Effector memory CD8-positive, alpha-beta T cell (primary cell): ENCODE results near the gene NEK4.

Source experiments
- ATAC-seq: fragments of 150-1000 bp; cut with Tn5 transposase; replicated peaks from 2 replicates; pipeline ENCODE4 v1.10.0; 2021; ENCODE audit warnings: mild to moderate bottlenecking, moderate library complexity
- DNase-seq, 3 experiments: peaks; one replicate each; pipeline ENCODE4 v3.0.0; 2021
- H3K27ac Mint-ChIP-seq, 2 donors: one replicate each; pipeline ENCODE4 v1.8.0; 2022; ENCODE audit warnings: mild to moderate bottlenecking in 2 of 2, mixed read lengths in 2 of 2, moderate library complexity in 2 of 2
- H3K27me3 Mint-ChIP-seq, 2 donors: one replicate each; pipeline ENCODE4 v1.8.0; 2022; ENCODE audit warnings: mixed read lengths in 2 of 2
- H3K36me3 Mint-ChIP-seq: one replicate; pipeline ENCODE4 v1.8.0; 2022; ENCODE audit warnings: mild to moderate bottlenecking, moderate library complexity, mixed read lengths; ENCODE audit not compliant: insufficient read depth
- H3K4me1 Mint-ChIP-seq, 2 donors: one replicate each; pipeline ENCODE4 v1.8.0; 2022; ENCODE audit warnings: low read depth in 2 of 2, mixed read lengths in 2 of 2
- H3K4me3 Mint-ChIP-seq, 2 donors: one replicate each; pipeline ENCODE4 v1.8.0; 2022; ENCODE audit warnings: mild to moderate bottlenecking in 2 of 2, mixed read lengths in 2 of 2, moderate library complexity in 2 of 2
- H3K9me3 Mint-ChIP-seq, 2 donors: one replicate each; pipeline ENCODE4 v1.8.0; 2022; ENCODE audit warnings: mixed read lengths in 2 of 2

NEK4 gene

DNA sequence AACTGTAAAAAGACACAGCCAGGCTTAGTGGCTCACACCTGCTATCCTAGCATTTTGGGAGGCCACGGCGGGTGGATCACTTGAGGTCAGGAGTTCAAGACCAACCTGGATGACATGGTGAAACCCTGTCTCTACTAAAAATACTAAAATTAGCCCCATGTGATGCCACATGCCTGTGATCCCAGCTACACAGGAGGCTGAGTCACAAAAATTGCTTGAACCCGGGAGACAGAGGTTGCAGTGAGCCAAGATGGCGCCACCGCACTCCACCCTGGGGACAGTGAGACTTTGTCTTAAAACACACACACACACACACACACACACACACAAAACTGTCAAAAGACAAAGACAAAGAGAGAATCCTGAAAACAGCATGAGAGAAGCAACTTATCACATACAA, 46.8 kb downstream of the NEK4 start:
- DNase-seq (no peak), ATAC-seq (no peak)
- H3K36me3 Mint-ChIP-seq: peaks cover 12% of the 10 kb centered on the region
- H3K27me3 Mint-ChIP-seq: no peaks in the 10 kb centered on the region
- H3K9me3 Mint-ChIP-seq: peaks cover 0 to 2% of the 10 kb centered on the region in 2 donors
- no peak overlapping the region for H3K4me3 Mint-ChIP-seq
- no peaks in the 10 kb centered on the region for H3K4me1 Mint-ChIP-seq
- H3K27ac Mint-ChIP-seq: no peak overlapping the region

DNA sequence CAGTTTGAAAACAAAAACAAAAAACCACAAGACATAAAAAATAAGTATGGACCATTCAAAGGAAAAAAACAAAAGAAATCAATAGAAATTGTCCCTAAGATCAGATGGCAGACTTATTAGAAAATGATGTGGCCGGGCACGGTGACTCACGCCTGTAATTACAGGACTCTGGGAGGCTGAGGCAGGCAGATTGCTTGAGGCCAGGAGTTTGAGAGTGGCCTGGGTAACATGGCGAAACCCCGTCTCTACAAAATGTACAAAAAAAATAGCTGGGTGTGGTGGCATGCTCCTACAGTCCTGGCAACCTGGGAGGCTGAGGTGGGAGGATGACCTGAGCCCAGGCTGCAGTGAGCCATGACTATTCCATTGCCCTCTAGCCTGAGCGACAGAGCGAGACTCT, 48.2 kb downstream of the NEK4 start:
- Mint-ChIP-seq H3K9me3 (peaks cover 0 to 2% of the 10 kb centered on the region in 2 donors), H3K36me3 (peaks cover 16% of the 10 kb centered on the region), H3K27me3 (no peaks in the 10 kb centered on the region), H3K27ac (no peak overlapping the region), H3K4me3 (no peak overlapping the region), H3K4me1 (no peaks in the 10 kb centered on the region)
- no peak for DNase-seq
- no peak for ATAC-seq

DNA sequence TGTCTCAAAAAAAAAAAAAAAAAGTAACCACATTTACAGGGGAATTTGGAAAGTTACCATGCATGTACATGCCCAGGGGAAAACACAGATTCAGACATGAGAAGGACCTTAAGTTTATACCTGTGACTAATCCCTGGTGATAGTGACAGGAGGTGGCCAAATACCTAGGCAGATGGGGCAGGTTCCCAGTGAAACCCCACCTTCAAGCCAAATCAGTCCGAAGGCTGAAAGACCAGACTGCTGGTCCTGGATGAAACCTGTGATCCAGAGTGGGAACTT, 49.1 kb downstream of the NEK4 start:
- Mint-ChIP-seq H3K36me3 (peaks cover 18% of the 10 kb centered on the region), H3K9me3 (peaks cover 0 to 2% of the 10 kb centered on the region in 2 donors), H3K4me1 (no peaks in the 10 kb centered on the region), H3K27ac (no peak overlapping the region), H3K27me3 (no peaks in the 10 kb centered on the region), H3K4me3 (no peak overlapping the region)
- ATAC-seq (no peak), DNase-seq (no peak)

DNA sequence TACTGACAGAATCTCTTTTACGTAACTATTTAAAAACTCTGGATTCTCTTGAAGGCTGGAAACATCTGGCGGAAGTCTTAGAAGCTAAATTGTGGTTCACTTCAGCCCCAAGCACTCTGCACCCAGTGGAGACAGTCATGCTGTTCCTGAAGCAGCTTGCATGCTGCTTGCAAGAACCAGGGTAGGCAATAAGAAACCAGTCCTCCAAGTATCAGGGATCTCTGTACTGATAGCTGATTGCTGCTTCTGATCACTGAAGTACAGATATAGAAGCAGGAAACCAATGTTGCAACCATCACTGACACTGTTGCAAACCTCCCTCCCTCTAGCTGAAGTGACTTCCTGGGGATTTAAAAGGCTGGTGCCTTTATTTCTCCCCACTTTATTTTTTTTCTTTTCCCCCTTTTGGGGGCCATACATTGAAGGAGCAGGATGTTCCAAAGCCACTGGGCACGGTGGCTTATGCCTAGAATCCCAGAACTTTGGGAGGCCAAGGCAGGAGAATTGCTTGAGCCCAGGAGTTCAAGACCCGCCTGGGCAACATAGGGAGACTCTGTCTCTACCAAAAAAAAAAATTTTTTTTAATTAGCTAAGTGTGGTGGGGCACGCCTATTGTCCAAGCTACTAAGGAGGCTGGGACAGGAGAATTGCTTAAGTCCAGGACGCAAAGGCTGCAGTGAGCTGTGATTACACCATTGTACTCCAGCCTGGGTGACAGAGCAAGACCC, 49.6 kb downstream of the NEK4 start:
- Mint-ChIP-seq H3K27ac (peak overlapping the region in 1 of 2 donors; percentile 25), H3K4me3 (peak overlapping the region in 1 of 2 donors; percentile 20), H3K36me3 (peaks cover 21% of the 10 kb centered on the region), H3K4me1 (no peaks in the 10 kb centered on the region), H3K9me3 (peaks cover 0 to 2% of the 10 kb centered on the region in 2 donors), H3K27me3 (no peaks in the 10 kb centered on the region)
- DNase-seq (no peak), ATAC-seq (no peak)

DNA sequence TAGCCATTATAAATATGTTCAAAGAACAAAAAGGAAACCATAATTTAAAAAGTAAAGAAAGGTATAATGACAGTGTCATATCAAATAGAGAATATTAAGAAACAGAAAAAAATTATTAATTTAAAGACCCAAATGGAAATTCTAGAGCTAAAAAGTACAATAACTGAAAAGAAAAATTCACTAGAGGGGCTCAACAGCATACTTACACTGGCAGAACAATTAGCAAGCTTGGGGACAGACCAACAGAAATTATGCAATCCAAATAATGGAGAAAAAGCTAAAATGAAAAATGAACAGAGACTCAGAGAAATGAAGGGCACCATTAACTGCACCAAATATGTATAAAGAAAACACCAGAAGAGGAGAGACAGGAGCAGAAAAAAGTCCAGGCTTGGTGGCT, 51.1 kb downstream of the NEK4 start:
- H3K36me3 Mint-ChIP-seq: peaks cover 21% of the 10 kb centered on the region
- no peak for DNase-seq
- peak overlapping the region in 1 of 2 donors; percentile 29 for H3K27ac Mint-ChIP-seq
- H3K4me3 Mint-ChIP-seq: no peak overlapping the region
- no peaks in the 10 kb centered on the region for H3K4me1 Mint-ChIP-seq
- H3K9me3 Mint-ChIP-seq: peaks cover 0 to 2% of the 10 kb centered on the region in 2 donors
- H3K27me3 Mint-ChIP-seq: no peaks in the 10 kb centered on the region
- no peak for ATAC-seq

DNA sequence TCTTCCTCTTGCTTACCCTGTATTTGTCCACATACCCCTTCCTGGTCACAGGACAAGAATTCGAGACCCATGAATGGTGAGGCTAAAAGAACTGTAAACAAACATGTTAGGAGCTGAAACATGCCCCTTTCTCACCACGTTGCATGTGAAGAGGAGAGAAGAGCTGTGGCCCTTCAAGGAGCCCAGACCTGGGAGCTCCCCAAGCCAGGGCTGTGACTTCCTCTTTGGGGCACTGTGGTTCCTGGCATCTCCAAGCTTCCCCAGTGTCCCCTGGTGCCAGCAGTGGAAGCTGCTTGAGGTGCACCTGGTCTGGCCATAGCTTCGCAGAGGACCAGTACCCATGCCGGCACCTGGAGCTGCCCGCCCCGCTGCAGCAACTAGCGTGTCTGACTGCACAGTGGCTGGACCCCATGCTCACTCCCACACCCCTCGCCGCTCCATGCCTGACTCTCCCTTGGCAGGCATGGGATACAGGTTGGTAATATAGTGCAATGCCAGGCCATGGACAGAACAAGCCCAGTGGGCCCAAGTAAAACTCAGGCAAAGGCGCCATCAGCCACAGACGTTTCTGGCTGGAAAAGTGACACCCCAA, 54.9 kb downstream of the NEK4 start:
- ATAC-seq (no peak), DNase-seq (no peak)
- H3K9me3 Mint-ChIP-seq: peaks cover 0 to 2% of the 10 kb centered on the region in 2 donors
- H3K4me3 Mint-ChIP-seq: no peak overlapping the region
- peaks cover 17% of the 10 kb centered on the region for H3K36me3 Mint-ChIP-seq
- H3K27ac Mint-ChIP-seq: no peak overlapping the region
- H3K4me1 Mint-ChIP-seq: no peaks in the 10 kb centered on the region
- H3K27me3 Mint-ChIP-seq: no peaks in the 10 kb centered on the region

DNA sequence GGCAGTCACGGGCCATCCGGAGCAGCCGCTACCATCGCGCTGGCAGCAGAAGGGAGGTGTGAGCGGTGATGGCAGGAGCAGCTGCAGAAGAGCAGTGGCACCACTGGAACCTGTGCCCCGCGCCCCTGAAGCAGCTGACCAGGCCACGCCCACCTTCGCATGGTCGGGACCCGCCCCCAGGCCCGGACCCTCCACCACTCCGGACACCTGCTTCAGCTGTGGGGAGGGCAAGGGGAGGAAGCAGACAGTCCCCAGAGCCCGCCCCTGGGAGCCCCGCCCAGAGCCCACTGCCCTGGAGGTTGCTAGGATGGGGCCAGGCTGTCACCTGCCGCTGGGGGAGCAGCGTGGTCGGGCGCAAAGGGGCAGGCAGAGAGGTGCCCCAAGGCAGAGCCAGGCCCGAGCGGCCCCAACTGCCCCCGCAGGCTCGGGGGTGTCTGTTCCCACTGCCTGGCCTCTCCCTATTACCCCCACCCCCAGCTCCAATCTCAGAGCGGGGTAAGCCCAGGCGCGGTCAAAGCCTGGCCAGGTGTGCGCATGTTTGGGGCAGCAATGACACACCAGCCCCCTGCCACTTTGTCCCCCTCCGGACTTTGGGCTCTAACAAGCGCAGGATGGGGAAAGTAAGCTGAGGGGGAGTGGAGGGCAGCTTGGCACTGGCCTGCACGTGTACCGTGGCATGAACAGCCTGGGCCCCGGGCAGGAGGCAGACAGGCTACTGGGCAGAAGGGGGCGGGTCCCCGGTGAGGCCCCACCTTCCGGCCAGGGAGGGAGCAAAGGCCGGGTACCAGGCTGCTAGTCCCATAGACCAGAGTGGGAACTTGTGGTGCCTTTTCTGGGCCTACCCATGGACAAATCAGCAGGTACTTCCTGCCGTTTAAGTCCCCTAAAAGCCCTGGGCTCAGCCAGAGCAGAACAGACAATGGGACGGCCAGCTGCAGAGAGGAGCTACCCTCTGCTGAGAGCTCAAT, 56.1 kb downstream of the NEK4 start:
- DNase-seq: no peak
- Mint-ChIP-seq H3K9me3 (peaks cover 0 to under 1% of the 10 kb centered on the region in 2 donors), H3K36me3 (peaks cover 29% of the 10 kb centered on the region), H3K27me3 (no peaks in the 10 kb centered on the region), H3K4me3 (no peak overlapping the region), H3K4me1 (no peaks in the 10 kb centered on the region), H3K27ac (no peak overlapping the region)
- ATAC-seq: no peak

DNA sequence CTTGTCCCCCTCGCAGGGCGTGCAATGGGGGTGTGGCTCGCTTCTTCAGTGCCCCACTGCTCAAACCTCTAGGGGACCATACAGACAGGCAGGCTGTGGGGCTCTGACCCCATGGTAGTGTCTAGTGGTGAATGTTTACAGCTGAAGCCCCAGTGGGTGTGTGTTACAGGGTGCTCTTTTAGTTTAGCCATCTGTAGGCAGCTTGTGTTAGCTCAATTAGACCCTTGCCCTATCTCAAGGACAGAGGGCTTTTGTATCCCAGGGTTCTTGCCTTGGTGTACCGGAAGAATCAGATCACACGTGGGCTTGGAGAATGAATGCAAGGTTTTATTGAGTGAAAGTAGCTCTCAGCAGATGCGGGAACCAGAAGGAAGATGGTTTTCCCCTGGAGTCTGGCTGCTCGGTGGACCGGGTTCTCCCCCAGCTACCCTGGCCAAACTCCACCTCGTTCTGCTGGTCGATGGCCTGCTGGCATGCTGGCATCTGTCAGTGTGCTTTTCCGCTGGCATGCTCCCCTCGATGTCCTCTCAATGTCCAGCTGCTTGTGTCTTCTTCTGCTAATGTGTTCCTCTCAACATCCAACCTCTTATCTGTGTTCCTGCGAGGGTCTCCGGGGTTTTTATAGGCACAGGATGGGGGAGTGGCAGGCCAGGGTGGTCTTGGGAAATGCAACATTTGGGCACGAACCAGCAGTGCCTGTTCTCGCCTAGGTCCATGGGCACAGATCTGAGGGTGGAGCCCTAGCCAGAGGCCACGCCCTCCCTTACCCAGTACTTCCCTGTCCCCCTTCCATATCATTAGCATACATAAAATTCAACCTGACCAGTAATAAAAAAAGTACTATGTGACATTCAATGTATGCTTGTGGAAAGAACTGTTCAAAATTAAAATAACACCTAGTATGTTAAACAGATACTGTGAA, 58.2 kb downstream of the NEK4 start:
- peaks cover 2% of the 10 kb centered on the region in 2 donors for H3K4me1 Mint-ChIP-seq
- no peak overlapping the region for H3K27ac Mint-ChIP-seq
- H3K9me3 Mint-ChIP-seq: no peaks in the 10 kb centered on the region
- no peak overlapping the region for H3K4me3 Mint-ChIP-seq
- DNase-seq (no peak), ATAC-seq (no peak)
- peaks cover 35% of the 10 kb centered on the region for H3K36me3 Mint-ChIP-seq
- H3K27me3 Mint-ChIP-seq: no peaks in the 10 kb centered on the region

DNA sequence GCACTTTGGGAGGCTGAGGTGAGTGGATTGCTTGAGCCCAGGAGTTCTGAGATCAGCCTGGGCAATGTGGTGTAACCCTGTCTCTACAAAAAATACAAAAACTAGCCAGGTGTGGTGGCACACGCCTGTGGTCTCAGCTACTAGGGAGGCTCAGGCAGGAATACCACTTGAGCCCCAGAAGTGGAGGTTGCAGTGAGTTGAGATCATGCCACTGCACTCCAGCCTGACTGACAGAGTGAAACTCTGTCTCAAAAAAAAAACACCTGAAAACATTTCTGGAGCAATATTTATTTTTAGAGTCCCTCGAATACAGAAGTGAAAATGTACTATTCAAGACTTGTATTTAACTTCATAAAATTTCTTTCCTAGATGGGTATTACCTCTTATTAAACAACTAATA, 60.2 kb downstream of the NEK4 start:
- peak overlapping the region in 1 of 2 donors; percentile 82 for H3K27ac Mint-ChIP-seq

DNA sequence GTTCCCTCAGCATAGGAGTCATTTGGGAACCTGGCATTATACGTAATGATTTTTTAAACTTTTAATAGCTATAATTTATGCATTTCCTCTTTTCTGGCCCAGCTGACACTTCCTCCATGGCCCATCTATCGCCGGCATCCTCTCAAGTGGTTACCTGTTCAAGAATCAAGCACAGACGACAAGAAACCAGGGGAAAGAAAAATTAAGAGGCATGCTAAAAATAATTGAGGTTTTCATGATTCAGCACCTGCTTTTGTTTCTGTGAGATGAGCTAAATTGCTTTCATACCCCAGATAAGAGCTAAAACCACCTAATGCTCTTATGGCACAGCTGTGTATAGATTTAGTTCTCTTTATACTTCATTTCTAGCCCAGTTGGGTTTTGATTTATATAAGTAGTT, 63.2 kb downstream of the NEK4 start:
- Mint-ChIP-seq H3K36me3 (peaks cover 53% of the 10 kb centered on the region), H3K4me1 (peaks cover 20 to 22% of the 10 kb centered on the region in 2 donors), H3K27me3 (no peaks in the 10 kb centered on the region), H3K27ac (peak overlapping the region; percentile 96 to 97), H3K4me3 (peak overlapping the region; percentile 62 to 93), H3K9me3 (no peaks in the 10 kb centered on the region)
- ATAC-seq (no peak), DNase-seq (no peak)

More for the DNA sequence above, 60.2 kb downstream of the NEK4 start:
- ATAC-seq (no peak), DNase-seq (no peak)
- Mint-ChIP-seq H3K36me3 (peaks cover 38% of the 10 kb centered on the region), H3K9me3 (no peaks in the 10 kb centered on the region), H3K27me3 (no peaks in the 10 kb centered on the region), H3K4me1 (peaks cover 6 to 10% of the 10 kb centered on the region in 2 donors), H3K4me3 (no peak overlapping the region)

DNA sequence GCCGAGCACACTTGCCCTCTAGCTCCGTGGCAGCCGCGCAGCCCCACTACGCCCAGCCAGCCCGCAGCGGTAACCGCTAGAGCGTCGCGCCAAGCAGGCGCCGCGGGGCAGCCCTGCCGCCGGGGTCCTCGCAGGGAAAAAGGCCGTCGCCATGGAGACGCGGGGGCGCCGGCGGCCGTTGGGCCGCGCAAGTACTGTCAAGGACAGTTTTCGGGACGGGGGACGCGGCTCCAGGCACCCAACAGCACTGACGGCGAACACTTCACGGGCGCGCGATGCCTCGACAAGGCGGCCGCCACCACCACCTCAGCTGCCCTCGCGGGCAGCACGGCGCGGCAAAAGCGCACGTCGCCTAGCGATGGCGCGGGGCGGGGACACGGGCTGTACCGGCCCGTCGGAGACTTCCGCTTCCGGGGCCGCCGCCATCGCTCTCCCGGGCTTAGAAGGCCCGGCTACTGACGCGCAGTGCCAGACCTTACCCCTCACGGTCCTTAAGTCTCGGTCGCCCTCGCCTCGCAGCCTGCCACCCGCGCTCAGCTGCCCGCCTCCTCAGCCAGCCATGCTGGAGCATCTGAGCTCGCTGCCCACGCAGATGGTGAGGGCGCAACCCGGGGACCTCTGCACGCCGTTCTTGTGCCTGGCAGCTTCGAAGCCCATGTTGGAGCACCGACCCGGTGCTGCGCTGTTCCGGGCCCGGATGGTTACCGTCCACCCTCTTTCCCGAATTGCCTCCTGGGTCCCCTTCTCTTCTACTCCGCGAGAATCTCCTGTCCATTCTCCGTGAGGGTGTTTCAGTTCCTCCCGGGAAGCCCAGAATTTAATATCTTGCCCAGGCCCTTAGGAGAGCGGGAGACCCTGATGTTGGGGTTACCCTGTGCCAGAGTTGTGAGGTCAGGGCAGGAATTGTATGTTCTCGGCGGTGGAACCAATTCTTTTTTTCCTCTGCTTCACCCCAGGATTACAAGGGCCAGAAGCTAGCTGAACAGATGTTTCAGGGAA, 64.8 kb downstream of the NEK4 start, which contains the start of the genes GLT8D1 and SPCS1:
Gene GLT8D1 (minus strand): TSS at position 104 of the 999 bp plus-strand sequence. CDS start 5,331 bp downstream, outside the sequence.
Gene SPCS1 (plus strand): TSS at position 419 of the 999 bp plus-strand sequence. CDS start 141 bp downstream, at position 560.
- Mint-ChIP-seq H3K4me1 (peaks cover 20 to 22% of the 10 kb centered on the region in 2 donors), H3K36me3 (peaks cover 53% of the 10 kb centered on the region), H3K9me3 (no peaks in the 10 kb centered on the region), H3K4me3 (peak within 1 kb of the TSS; percentile 93 to 95), H3K27ac (peak within 1 kb of the TSS; percentile 96 to 97), H3K27me3 (no peaks in the 10 kb centered on the region)
- DNase-seq (peak; percentile 85 to 89 (median 85)), ATAC-seq (peak; percentile 88)

DNA sequence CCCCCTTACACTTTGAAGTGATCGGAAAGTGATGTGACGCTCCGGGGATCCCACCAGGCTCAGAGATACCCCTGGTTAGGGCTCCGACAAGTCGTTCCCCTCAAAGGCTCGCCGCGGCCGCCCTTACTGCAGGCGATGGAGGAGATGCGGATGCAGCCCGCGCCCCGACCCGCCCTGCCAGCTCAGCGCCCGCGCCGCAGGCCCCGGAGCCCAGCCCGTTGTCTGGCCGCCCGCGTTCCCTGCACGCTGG, 65.4 kb downstream of the NEK4 start:
- Mint-ChIP-seq H3K4me3 (peak overlapping the region; percentile 93 to 95), H3K36me3 (peaks cover 47% of the 10 kb centered on the region), H3K4me1 (peaks cover 20 to 22% of the 10 kb centered on the region in 2 donors), H3K9me3 (no peaks in the 10 kb centered on the region), H3K27me3 (no peaks in the 10 kb centered on the region), H3K27ac (peak overlapping the region; percentile 96 to 97)
- ATAC-seq: no peak
- no peak for DNase-seq
